TTC549 (cell line): ENCODE data around the gene JPH2.
"Not testable (repeated sequence)": the region's sequence is repeated elsewhere in the genome, so short reads cannot be mapped to it uniquely, and the experiment has no call there.

Source experiments
- FAIRE-seq: peaks from 2 replicates; lab custom pipeline; 2012; peaks lifted over from hg19 to GRCh38; lab: Jason Lieb, UNC

The JPH2 gene

GRCh38 chr20:44159125-44159524 lies 27.9 kb downstream of the JPH2 start:
- FAIRE-seq: no peak

- no peak for FAIRE-seq
Measured at GRCh38 chr20:44157061-44157460, 29.9 kb downstream of the JPH2 start.

GRCh38 chr20:44154521-44155001 lies 32.4 kb downstream of the JPH2 start:
- no peak for FAIRE-seq

- no peak for FAIRE-seq
Measured at GRCh38 chr20:44153636-44154043, 33.3 kb downstream of the JPH2 start.

GRCh38 chr20:44151621-44152416 lies 35.2 kb downstream of the JPH2 start:
- no peak for FAIRE-seq

GRCh38 chr20:44146272-44146671 lies 40.7 kb downstream of the JPH2 start:
- FAIRE-seq: no peak

GRCh38 chr20:44145131-44145775 lies 41.7 kb downstream of the JPH2 start:
- FAIRE-seq: no peak

- no peak for FAIRE-seq
Measured at GRCh38 chr20:44143936-44144335, 43.1 kb downstream of the JPH2 start.

- no peak for FAIRE-seq
Measured at GRCh38 chr20:44142413-44142812, 44.6 kb downstream of the JPH2 start.

GRCh38 chr20:44141873-44142272 lies 45.1 kb downstream of the JPH2 start:
- no peak for FAIRE-seq

- FAIRE-seq: no peak
Measured at GRCh38 chr20:44138867-44139266, 48.1 kb downstream of the JPH2 start.

- no peak for FAIRE-seq
Measured at GRCh38 chr20:44137266-44137801, 49.7 kb downstream of the JPH2 start.

GRCh38 chr20:44136579-44137265 lies 50.3 kb downstream of the JPH2 start:
- no peak for FAIRE-seq

- FAIRE-seq: no peak
Measured at GRCh38 chr20:44135417-44136204, 51.4 kb downstream of the JPH2 start.

- FAIRE-seq: no peak
Measured at GRCh38 chr20:44135012-44135412, 52.0 kb downstream of the JPH2 start.

- FAIRE-seq: no peak
Measured at GRCh38 chr20:44133424-44133823, 53.6 kb downstream of the JPH2 start.

- no peak for FAIRE-seq
Measured at GRCh38 chr20:44131704-44132103, 55.3 kb downstream of the JPH2 start.

GRCh38 chr20:44129911-44130718 lies 56.9 kb downstream of the JPH2 start:
- no peak for FAIRE-seq

GRCh38 chr20:44129300-44129699 lies 57.7 kb downstream of the JPH2 start:
- FAIRE-seq: not testable (repeated sequence)

- FAIRE-seq: no peak
Measured at GRCh38 chr20:44126445-44126844, 60.5 kb downstream of the JPH2 start.
